DOHH2 (cell line): ENCODE results near the gene NAGPA.

Experiments
- EZH2phosphoT487 ChIP-seq: fragments of 200-600 bp; sonication (generic); IDR thresholded peaks from 2 replicates; pipeline ENCODE4 v1.6.1; 2017; ENCODE audit warnings: borderline replicate concordance, mild to moderate bottlenecking, antibody characterized with exemption, low read length, moderate library complexity, mixed read lengths
- TF ChIP-seq, protein P1 (sequence below): fragments of 200-600 bp; sonication (generic); IDR thresholded peaks from one replicate; pipeline ENCODE4 v1.5.1; 2014; ENCODE audit warnings: antibody characterized with exemption, mild to moderate bottlenecking, low read depth, low read length; ENCODE audit not compliant: poor library complexity, severe bottlenecking

DNA sequence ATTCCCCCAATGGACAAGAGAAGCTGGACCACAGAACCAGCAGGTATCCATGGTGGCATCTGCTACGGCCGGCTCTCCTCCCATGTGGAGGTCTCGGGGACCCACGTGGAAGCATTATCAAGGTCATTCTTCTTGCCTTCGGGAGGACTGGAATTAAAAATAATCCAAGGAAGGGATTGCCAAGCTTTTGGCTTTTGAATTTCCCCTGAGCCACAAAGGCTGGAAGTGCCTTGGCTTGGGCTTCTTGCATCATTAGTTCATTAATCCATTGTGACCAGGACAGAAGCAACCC, 16.1 kb downstream of the NAGPA start:
- TF ChIP-seq, protein P1, sequence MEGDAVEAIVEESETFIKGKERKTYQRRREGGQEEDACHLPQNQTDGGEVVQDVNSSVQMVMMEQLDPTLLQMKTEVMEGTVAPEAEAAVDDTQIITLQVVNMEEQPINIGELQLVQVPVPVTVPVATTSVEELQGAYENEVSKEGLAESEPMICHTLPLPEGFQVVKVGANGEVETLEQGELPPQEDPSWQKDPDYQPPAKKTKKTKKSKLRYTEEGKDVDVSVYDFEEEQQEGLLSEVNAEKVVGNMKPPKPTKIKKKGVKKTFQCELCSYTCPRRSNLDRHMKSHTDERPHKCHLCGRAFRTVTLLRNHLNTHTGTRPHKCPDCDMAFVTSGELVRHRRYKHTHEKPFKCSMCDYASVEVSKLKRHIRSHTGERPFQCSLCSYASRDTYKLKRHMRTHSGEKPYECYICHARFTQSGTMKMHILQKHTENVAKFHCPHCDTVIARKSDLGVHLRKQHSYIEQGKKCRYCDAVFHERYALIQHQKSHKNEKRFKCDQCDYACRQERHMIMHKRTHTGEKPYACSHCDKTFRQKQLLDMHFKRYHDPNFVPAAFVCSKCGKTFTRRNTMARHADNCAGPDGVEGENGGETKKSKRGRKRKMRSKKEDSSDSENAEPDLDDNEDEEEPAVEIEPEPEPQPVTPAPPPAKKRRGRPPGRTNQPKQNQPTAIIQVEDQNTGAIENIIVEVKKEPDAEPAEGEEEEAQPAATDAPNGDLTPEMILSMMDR: no peak
- TF ChIP-seq EZH2phosphoT487: no peak
